HepG2 (cell line): ENCODE data around the gene CTSD. TPM values are rescaled to one million over a fixed set of nuclear protein-coding genes. Genes with fewer than 3 reads are reported as not detected.
A peak's percentile ranks its signal among the peaks of the same experiment; 100 is the strongest.

ENCODE experiments used
- ATAC-seq: fragments of 200-7000 bp; cut with Tn5 transposase; 3 replicates; pipeline ENCODE4 v1.9.1; 2020; ENCODE audit warnings: mild to moderate bottlenecking, moderate library complexity
- Bru-seq: library from RNA; stranded (reverse); fragments of 400-500 nt; gene quantifications from one replicate; lab custom pipeline; 2021; lab: Mats Ljungman, UMichigan
- BruChase-seq, 2 experiments: library from RNA; stranded (reverse); fragments of 400-500 nt; gene quantifications; one replicate each; lab custom pipeline; 2021; lab: Mats Ljungman, UMichigan
- BruUV-seq: library from RNA; stranded (reverse); fragments of 400-500 nt; replicated peaks from 2 replicates; lab custom pipeline; 2021; lab: Mats Ljungman, UMichigan
- CTCF ChIA-PET: fragments of 300-600 bp; formaldehyde crosslinking; extraction: SDS; loops from one replicate; lab custom pipeline; 2021; ENCODE audit warnings: low total read pairs, inconsistent platforms, low intra/inter-chr PET ratio; lab: Yijun Ruan, JAX
- POLR2A ChIA-PET: fragments of 350-600 bp; sonication (Branson Sonifier 250); formaldehyde crosslinking; loops from one replicate; lab custom pipeline; 2020; ENCODE audit warnings: antibody characterized with exemption, inconsistent platforms; lab: Yijun Ruan, JAX
- DNase-seq: peaks from one replicate; pipeline ENCODE4 v3.0.0-alpha.2; 2015; ENCODE audit warnings: low spot score
- FAIRE-seq: peaks from 3 replicates; lab custom pipeline; 2011; peaks lifted over from hg19 to GRCh38; lab: Jason Lieb, UNC
- H2AFZ ChIP-seq: one replicate; pipeline ENCODE4 v1.6.1; 2011; ENCODE audit warnings: low read length, inconsistent platforms
- H3K27ac ChIP-seq: fragments of 300-600 bp; 3 replicates; pipeline ENCODE4 v1.8.0; 2011; ENCODE audit warnings: mixed run types, mild to moderate bottlenecking, mixed read lengths, low read length, inconsistent platforms; ENCODE audit not compliant: insufficient read depth; ENCODE audit errors: extremely low read length
- H3K27me3 ChIP-seq, 2 experiments: fragments of 200-600 bp in 1 of 2; 2 replicates in 1 of 2; 3 replicates in 1 of 2; pipeline versions ENCODE4 v1.6.0 to v1.8.0; 2011; ENCODE audit warnings: low read length in 2 of 2, mild to moderate bottlenecking in 2 of 2, moderate library complexity in 2 of 2, inconsistent platforms in 1 of 2; ENCODE audit not compliant: insufficient read depth in 2 of 2, control insufficient read depth in 1 of 2
- H3K36me3 ChIP-seq, 2 experiments: fragments of 200-600 bp in 1 of 2; replicated peaks in 1 of 2; 2 replicates in 1 of 2; 3 replicates in 1 of 2; pipeline versions ENCODE4 v1.5.1 to v1.8.0; 2011; ENCODE audit warnings: low read length in 2 of 2, inconsistent platforms in 1 of 2; ENCODE audit not compliant: insufficient read depth in 2 of 2, control insufficient read depth in 1 of 2
- H3K4me1 ChIP-seq: 2 replicates; pipeline ENCODE4 v1.5.1; 2012; ENCODE audit warnings: low read length, inconsistent platforms; ENCODE audit not compliant: insufficient read depth
- H3K4me2 ChIP-seq: 2 replicates; pipeline ENCODE4 v1.6.0; 2011; ENCODE audit warnings: low read depth, low read length, inconsistent platforms
- H3K4me3 ChIP-seq, 3 experiments: fragments of 200-600 bp in 1 of 3; sonication (generic), shearing (Covaris generic) in 1 of 3; replicated peaks in 1 of 3; 2 replicates each; pipeline ENCODE4 v1.5.1; 2011 to 2016; ENCODE audit warnings: low read length in 3 of 3, inconsistent platforms in 2 of 3, low read depth in 2 of 3, mild to moderate bottlenecking in 2 of 3, control low read depth in 1 of 3, mixed read lengths in 1 of 3; ENCODE audit not compliant: insufficient read depth in 1 of 3
- H3K79me2 ChIP-seq: one replicate; pipeline ENCODE4 v1.6.1; 2011; ENCODE audit warnings: low read length, inconsistent platforms; ENCODE audit not compliant: insufficient read depth
- H3K9ac ChIP-seq: 2 replicates; pipeline ENCODE4 v1.6.0; 2011; ENCODE audit warnings: mild to moderate bottlenecking, low read depth, low read length, inconsistent platforms; ENCODE audit not compliant: insufficient read depth
- H3K9me3 ChIP-seq: 2 replicates; pipeline ENCODE4 v1.5.1; 2012; ENCODE audit warnings: mild to moderate bottlenecking, low read length
- H4K20me1 ChIP-seq: 2 replicates; pipeline ENCODE4 v1.6.0; 2011; ENCODE audit warnings: inconsistent platforms, mild to moderate bottlenecking, low read length, moderate library complexity; ENCODE audit not compliant: insufficient read depth
- ETV5 ChIP-seq: IDR thresholded peaks from 2 replicates; pipeline ENCODE4 v1.6.1; 2018; ENCODE audit warnings: missing biosample characterization, missing genetic modification reagents, inconsistent platforms, borderline replicate concordance
- FOXO1 ChIP-seq: sonication (generic); formaldehyde crosslinking; IDR thresholded peaks from 2 replicates; pipeline ENCODE4 v1.4.0; 2020; ENCODE audit warnings: missing genetic modification reagents
- GATAD1 ChIP-seq: IDR thresholded peaks from 2 replicates; pipeline ENCODE4 v1.6.1; 2016; ENCODE audit warnings: missing genetic modification reagents, missing compliant biosample characterization
- HIVEP1 ChIP-seq: sonication (generic); formaldehyde crosslinking; IDR thresholded peaks from 2 replicates; pipeline ENCODE4 v1.4.0; 2020; ENCODE audit warnings: mild to moderate bottlenecking, missing genetic modification reagents
- JUND ChIP-seq: sonication (generic); formaldehyde crosslinking; IDR thresholded peaks from 2 replicates; pipeline ENCODE4 v1.8.0; 2022; ENCODE audit warnings: mild to moderate bottlenecking, missing genetic modification reagents
- KLF12 ChIP-seq: sonication (generic); formaldehyde crosslinking; IDR thresholded peaks from 2 replicates; pipeline ENCODE4 v1.4.0; 2020; ENCODE audit warnings: missing genetic modification reagents, borderline replicate concordance
- PHF5A ChIP-seq: IDR thresholded peaks from one replicate; pipeline ENCODE4 v1.6.1; 2018; ENCODE audit warnings: low read depth, missing genetic modification reagents; ENCODE audit not compliant: unreplicated experiment
- POLR2A ChIP-seq, 2 experiments: IDR thresholded peaks; 2 replicates each; pipeline ENCODE4 v1.6.1; 2011; ENCODE audit warnings: low read depth in 2 of 2, low read length in 2 of 2, mild to moderate bottlenecking in 1 of 2, moderate library complexity in 1 of 2; ENCODE audit not compliant: insufficient read depth in 1 of 2
- ZNF20 ChIP-seq: sonication (generic); formaldehyde crosslinking; IDR thresholded peaks from 2 replicates; pipeline ENCODE4 v1.4.0; 2020; ENCODE audit warnings: mild to moderate bottlenecking, moderate library complexity, missing genetic modification reagents
- ZNF451 ChIP-seq: sonication (generic); formaldehyde crosslinking; IDR thresholded peaks from 2 replicates; pipeline ENCODE4 v1.5.0; 2020; ENCODE audit warnings: mild to moderate bottlenecking, missing genetic modification reagents
- ZNF891 ChIP-seq: sonication (generic); formaldehyde crosslinking; IDR thresholded peaks from 2 replicates; pipeline ENCODE4 v1.5.0; 2020; ENCODE audit warnings: mild to moderate bottlenecking, missing genetic modification reagents
- WGBS: methylation state at CpG from one replicate; pipeline ENCODE4 v1.1.6; 2017; ENCODE audit warnings: low lambda C conversion rate; 5-methylcytosine and 5-hydroxymethylcytosine counted together
- in situ Hi-C: cut with HindIII; loops from 2 replicates; pipeline ENCODE4 v1.10.0; 2017; ENCODE audit warnings: low pct_unique_long_range_greater_than_20kb; ENCODE audit not compliant: extremely low pct_ligation_motif_present
- intact Hi-C: fragments of 100-400 bp; cut with micrococcal nuclease; formaldehyde crosslinking; loops from one replicate; pipeline ENCODE4 v1.10.0; 2022; ENCODE audit not compliant: unreplicated experiment
- long read RNA-seq, 2 experiments: library from RNA in 1 of 2; library from polyadenylated mRNA in 1 of 2; stranded (forward) in 1 of 2; unstranded in 1 of 2; transcript quantifications; one replicate each; pipeline ENCODE4 v2.0.0, GENCODE V29; 2019 to 2022
- polyA minus RNA-seq, 3 experiments: library from RNA; depleted of rRNA, polyadenylated mRNA; stranded (reverse); fragments of >200 nt; gene quantifications; 2 replicates each; pipeline ENCODE4 v1.2.3, GENCODE V29; 2011; ENCODE audit warnings: low replicate concordance in 1 of 3
- polyA plus RNA-seq, 8 experiments: library from polyadenylated mRNA; depleted of rRNA in 3 of 8; stranded (reverse) in 7 of 8; unstranded in 1 of 8; fragments of >200 nt; fragmentation: Illumina TruSeq in 4 of 8; extraction: Trizol in 4 of 8; gene quantifications; 2 replicates each; pipeline versions ENCODE4 v1.2.1 to v1.2.3, GENCODE V29; 2011 to 2016; ENCODE audit warnings: low read depth in 4 of 8, missing spikeins in 1 of 8, mixed read lengths in 1 of 8; ENCODE audit not compliant: insufficient read depth in 1 of 8
- total RNA-seq, 5 experiments: library from RNA; depleted of rRNA; stranded (reverse); fragments of >200 nt; fragmentation: Illumina TruSeq; extraction: Trizol; gene quantifications; 2 replicates each; pipeline ENCODE4 v1.2.3, GENCODE V29; 2016; ENCODE audit warnings: low read depth in 1 of 5
- TF ChIP-seq, protein P1 (sequence below): IDR thresholded peaks from 2 replicates; pipeline ENCODE4 v1.4.0; 2020; ENCODE audit warnings: mild to moderate bottlenecking, missing genetic modification reagents
- TF ChIP-seq, protein P2 (sequence below): IDR thresholded peaks from 2 replicates; pipeline ENCODE4 v1.6.1; 2012; ENCODE audit warnings: inconsistent platforms

The CTSD gene
- total RNA-seq (2016; rRNA removed; fragmentation: Illumina TruSeq; extraction: Trizol) (41.6 and 143 TPM in 2 replicates), polyA plus RNA-seq (2011; rRNA removed) (230 and 408 TPM in 2 replicates), polyA minus RNA-seq (2011; rRNA and poly(A)+ RNA removed; ENCODE audit: low replicate concordance) (165 and 658 TPM in 2 replicates), Bru-seq, nascent RNA (percentile 89 among the genes with signal in this experiment), BruChase-seq, experiment 1, labeled RNA remaining after a 6-hour chase (percentile 97 among the genes with signal in this experiment), BruChase-seq, experiment 2, labeled RNA remaining after a 2-hour chase (percentile 93 among the genes with signal in this experiment)
- total RNA-seq (2016; cell fraction: cytosol; rRNA removed; fragmentation: Illumina TruSeq; extraction: Trizol; ENCODE audit: low read depth): 27.5 and 30.2 TPM in 2 replicates
- 34.4 and 150 TPM in 2 replicates for total RNA-seq (2016; cell fraction: insoluble cytoplasmic fraction; rRNA removed; fragmentation: Illumina TruSeq; extraction: Trizol)
- 48.5 and 49.5 TPM in 2 replicates for total RNA-seq (2016; cell fraction: membrane; rRNA removed; fragmentation: Illumina TruSeq; extraction: Trizol)
- total RNA-seq (2016; cell fraction: nucleus; rRNA removed; fragmentation: Illumina TruSeq; extraction: Trizol): 148 and 175 TPM in 2 replicates
- polyA plus RNA-seq (2011; cell fraction: cytosol; rRNA removed): 243 and 281 TPM in 2 replicates
- 384 and 418 TPM in 2 replicates for polyA plus RNA-seq (2011; cell fraction: nucleus; rRNA removed)
- 353 and 402 TPM in 2 replicates for polyA plus RNA-seq (2012)
- 52.6 and 53.6 TPM in 2 replicates for polyA plus RNA-seq (2016; cell fraction: cytosol; fragmentation: Illumina TruSeq; extraction: Trizol; ENCODE audit: low read depth)
- 67.0 and 91.4 TPM in 2 replicates for polyA plus RNA-seq (2016; cell fraction: insoluble cytoplasmic fraction; fragmentation: Illumina TruSeq; extraction: Trizol; ENCODE audit: low read depth)
- 63.0 and 71.7 TPM in 2 replicates for polyA plus RNA-seq (2016; cell fraction: membrane; fragmentation: Illumina TruSeq; extraction: Trizol; ENCODE audit: low read depth)
- 389 and 405 TPM in 2 replicates for polyA plus RNA-seq (2016; cell fraction: nucleus; fragmentation: Illumina TruSeq; extraction: Trizol; ENCODE audit: insufficient read depth, low read depth)
- polyA minus RNA-seq (2011; cell fraction: cytosol; rRNA and poly(A)+ RNA removed): 233 and 311 TPM in 2 replicates
- 60.6 and 93.4 TPM in 2 replicates for polyA minus RNA-seq (2011; cell fraction: nucleus; rRNA and poly(A)+ RNA removed)
- long read RNA-seq, experiment 1, transcript CTSD-201 (9 exons, 2,123 nt): major isoform, 468 of 580 reads
- long read RNA-seq, experiment 1, partial matches to known transcripts: 58 of 580 reads
- long read RNA-seq, experiment 1, other reads (novel, unspliced or antisense): 50 of 580 reads
- long read RNA-seq, experiment 2, transcript CTSD-201 (9 exons, 2,123 nt): major isoform, 642 of 944 reads
- long read RNA-seq, experiment 2, partial matches to known transcripts: 166 of 944 reads
- long read RNA-seq, experiment 2, other reads (novel, unspliced or antisense): 129 of 944 reads

DNA sequence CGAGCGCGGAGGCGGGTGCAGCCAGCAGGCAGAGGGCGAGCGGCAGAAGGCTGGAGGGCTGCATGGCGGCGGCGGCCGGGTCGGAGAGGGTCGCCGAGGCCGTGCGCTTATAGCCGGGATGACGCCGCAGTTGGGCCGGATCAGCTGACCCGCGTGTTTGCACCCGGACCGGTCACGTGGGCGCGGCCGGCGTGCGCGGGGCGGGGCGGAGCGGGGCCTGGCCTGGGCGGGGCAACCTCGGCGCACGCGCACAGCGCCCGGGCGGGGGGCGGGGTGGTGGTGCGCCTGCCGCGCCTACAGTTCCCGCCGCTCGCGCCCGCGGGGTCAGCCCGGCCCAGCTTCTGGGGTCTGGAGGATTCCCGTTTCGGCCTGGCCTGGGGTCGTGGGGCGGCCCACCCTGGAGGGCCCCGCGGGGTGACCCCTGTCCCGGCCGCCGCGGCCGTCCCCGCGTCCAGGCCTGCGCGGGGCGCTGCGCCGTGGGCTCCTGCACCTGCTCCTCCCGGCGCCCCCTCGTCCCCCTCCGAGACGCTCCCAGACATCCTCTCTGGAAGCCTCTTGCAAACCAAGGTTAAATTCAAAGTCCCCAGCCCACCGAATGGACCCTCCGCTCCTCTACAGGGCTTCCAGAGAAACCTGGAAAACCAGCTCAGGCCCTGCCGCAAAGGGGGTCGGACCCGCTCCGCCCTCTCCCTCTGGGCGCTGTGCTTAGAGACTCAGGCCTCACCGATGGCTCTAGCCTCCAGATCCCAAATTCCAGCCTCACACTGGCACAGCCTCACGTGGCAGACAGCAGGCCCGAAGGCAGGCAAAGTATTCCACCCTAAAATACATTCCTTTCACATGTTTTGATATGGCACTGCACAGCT, at the start of gene CTSD:
Gene CTSD, minus strand, starts transcription at position 132 of the 866 bp plus-strand sequence. Its CDS starts 68 bp downstream, at position 64.
- DNase-seq: peak; percentile 65
- TF ChIP-seq ETV5 (no peak), ZNF891 (CRISPR knock-in tag) (peak; percentile 53; the same call in 1 of the 2 replicates), GATAD1 (peak; percentile 87), PHF5A (CRISPR knock-in tag) (peak; percentile 21), POLR2A (IDR thresholded peaks at IDR 0.05; ENCODE audit: insufficient read depth in 1 of 2, low read depth in 2 of 2, low read length in 2 of 2) (0 out of 4 replicates have a peak, but pooled peaks of 1 of the 2 experiments have one; percentile 24), FOXO1 (peak; percentile 13; the same call in 1 of the 2 replicates), JUND (CRISPR knock-in tag) (no peak), KLF12 (peak; percentile 21; the same call in 1 of the 2 replicates), HIVEP1 (CRISPR knock-in tag) (0 out of 2 replicates have a peak, but pooled peaks have one; percentile 30), ZNF451 (CRISPR knock-in tag) (0 out of 2 replicates have a peak, but pooled peaks have one; percentile 55), ZNF20 (CRISPR knock-in tag) (no peak)
- TF ChIP-seq, protein P1, sequence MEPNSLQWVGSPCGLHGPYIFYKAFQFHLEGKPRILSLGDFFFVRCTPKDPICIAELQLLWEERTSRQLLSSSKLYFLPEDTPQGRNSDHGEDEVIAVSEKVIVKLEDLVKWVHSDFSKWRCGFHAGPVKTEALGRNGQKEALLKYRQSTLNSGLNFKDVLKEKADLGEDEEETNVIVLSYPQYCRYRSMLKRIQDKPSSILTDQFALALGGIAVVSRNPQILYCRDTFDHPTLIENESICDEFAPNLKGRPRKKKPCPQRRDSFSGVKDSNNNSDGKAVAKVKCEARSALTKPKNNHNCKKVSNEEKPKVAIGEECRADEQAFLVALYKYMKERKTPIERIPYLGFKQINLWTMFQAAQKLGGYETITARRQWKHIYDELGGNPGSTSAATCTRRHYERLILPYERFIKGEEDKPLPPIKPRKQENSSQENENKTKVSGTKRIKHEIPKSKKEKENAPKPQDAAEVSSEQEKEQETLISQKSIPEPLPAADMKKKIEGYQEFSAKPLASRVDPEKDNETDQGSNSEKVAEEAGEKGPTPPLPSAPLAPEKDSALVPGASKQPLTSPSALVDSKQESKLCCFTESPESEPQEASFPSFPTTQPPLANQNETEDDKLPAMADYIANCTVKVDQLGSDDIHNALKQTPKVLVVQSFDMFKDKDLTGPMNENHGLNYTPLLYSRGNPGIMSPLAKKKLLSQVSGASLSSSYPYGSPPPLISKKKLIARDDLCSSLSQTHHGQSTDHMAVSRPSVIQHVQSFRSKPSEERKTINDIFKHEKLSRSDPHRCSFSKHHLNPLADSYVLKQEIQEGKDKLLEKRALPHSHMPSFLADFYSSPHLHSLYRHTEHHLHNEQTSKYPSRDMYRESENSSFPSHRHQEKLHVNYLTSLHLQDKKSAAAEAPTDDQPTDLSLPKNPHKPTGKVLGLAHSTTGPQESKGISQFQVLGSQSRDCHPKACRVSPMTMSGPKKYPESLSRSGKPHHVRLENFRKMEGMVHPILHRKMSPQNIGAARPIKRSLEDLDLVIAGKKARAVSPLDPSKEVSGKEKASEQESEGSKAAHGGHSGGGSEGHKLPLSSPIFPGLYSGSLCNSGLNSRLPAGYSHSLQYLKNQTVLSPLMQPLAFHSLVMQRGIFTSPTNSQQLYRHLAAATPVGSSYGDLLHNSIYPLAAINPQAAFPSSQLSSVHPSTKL (CRISPR knock-in tag): peak; percentile 44; the same call in 1 of the 2 replicates
- TF ChIP-seq, protein P2, sequence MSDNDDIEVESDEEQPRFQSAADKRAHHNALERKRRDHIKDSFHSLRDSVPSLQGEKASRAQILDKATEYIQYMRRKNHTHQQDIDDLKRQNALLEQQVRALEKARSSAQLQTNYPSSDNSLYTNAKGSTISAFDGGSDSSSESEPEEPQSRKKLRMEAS: peak; percentile 90

More for the DNA sequence above, at the start of gene CTSD:
- no peaks in the 10 kb centered on the region; the same call in 1 of the 2 replicates for H4K20me1 ChIP-seq
- no peak for FAIRE-seq
- peak within 1 kb of the TSS; percentile 98 for H3K4me2 ChIP-seq
- peak; percentile 68 for ATAC-seq
- peaks cover 3 to 22% of the 10 kb centered on the region in 2 experiments; a peak in 4 of 5 replicates for H3K27me3 ChIP-seq
- peak within 1 kb of the TSS; percentile 84 to 93 (median 85) for H3K4me3 ChIP-seq
- no peaks in the 10 kb centered on the region for H3K9me3 ChIP-seq
- H3K9ac ChIP-seq: peak within 1 kb of the TSS; percentile 82
- in situ Hi-C loops (loop anchor here (5.0 kb wide), 1 partner anchor 67 kb away; the partner anchor contains the start of gene KRTAP5-6), intact Hi-C loops (loop anchor here (2.0 kb wide), 1 partner anchor 71 kb away; the partner anchor contains the start of gene SYT8)
- H3K4me1 ChIP-seq: peaks cover 38% of the 10 kb centered on the region
- BruUV-seq: no TSS peak
- H2AFZ ChIP-seq: no peak within 1 kb of the TSS
- H3K36me3 ChIP-seq: peaks cover 6 to 13% of the 10 kb centered on the region in 2 experiments; a peak in 4 of 5 replicates
- ChIA-PET CTCF (no interaction called here), POLR2A (interaction anchor here (0.7 to 1.3 kb wide), 5 partner anchors 10 to 89 kb away, joined by 3 to 4 read pairs (median 3); no protein-coding TSS in a partner anchor)
- WGBS: no CpG with 5 or more reads among the region's 85 CpGs
- H3K79me2 ChIP-seq: peaks cover 9% of the 10 kb centered on the region
- peak within 1 kb of the TSS; percentile 76 for H3K27ac ChIP-seq
